Aorta (tissue), 5 donors: ENCODE measurements around the gene CFAP73. TPM values are rescaled to one million over a fixed set of nuclear protein-coding genes. Genes with fewer than 3 reads are reported as not detected.

Source experiments
- ATAC-seq: fragments of 200-7000 bp; cut with Tn5 transposase; one replicate; pipeline ENCODE4 v1.9.1; 2022; ENCODE audit warnings: moderate library complexity; ENCODE audit not compliant: low FRiP score
- DNase-seq, 2 donors: peaks; one replicate each; pipeline ENCODE4 v3.0.0-alpha.2; 2020
- H3K27ac ChIP-seq, 2 donors: one replicate each; pipeline ENCODE4 v1.5.1; 2013; ENCODE audit warnings: low read length in 2 of 2, mild to moderate bottlenecking in 2 of 2, moderate library complexity in 2 of 2, control low read depth in 1 of 2, inconsistent platforms in 1 of 2, low read depth in 1 of 2
- H3K27me3 ChIP-seq, 2 donors: one replicate each; pipeline ENCODE4 v1.6.1; 2013; ENCODE audit warnings: control low read depth in 1 of 2, low read length in 1 of 2, mild to moderate bottlenecking in 1 of 2, moderate library complexity in 1 of 2; ENCODE audit not compliant: insufficient read depth in 2 of 2, control insufficient read depth in 1 of 2
- H3K36me3 ChIP-seq, 2 donors: one replicate each; pipeline ENCODE4 v1.6.1; 2013; ENCODE audit warnings: control low read depth in 1 of 2, low read length in 1 of 2, mild to moderate bottlenecking in 1 of 2; ENCODE audit not compliant: insufficient read depth in 2 of 2, control insufficient read depth in 1 of 2
- H3K4me1 ChIP-seq, 2 donors: one replicate each; pipeline ENCODE4 v1.6.1; 2013; ENCODE audit warnings: low read length in 2 of 2, control low read depth in 1 of 2, mild to moderate bottlenecking in 1 of 2, moderate library complexity in 1 of 2; ENCODE audit not compliant: insufficient read depth in 2 of 2, control insufficient read depth in 1 of 2
- H3K4me3 ChIP-seq, 2 donors: one replicate each; pipeline ENCODE4 v1.5.1; 2013; ENCODE audit warnings: low read length in 2 of 2, control low read depth in 1 of 2, mild to moderate bottlenecking in 1 of 2
- H3K9me3 ChIP-seq: one replicate; pipeline ENCODE4 v1.6.1; 2013; ENCODE audit warnings: mild to moderate bottlenecking, low read length; ENCODE audit not compliant: control insufficient read depth
- WGBS, 2 donors: extraction: QIAGEN DNeasy Blood & Tissue Kit; methylation state at CpG; one replicate each; pipeline ENCODE4 v1.1.7; 2013; 5-methylcytosine and 5-hydroxymethylcytosine counted together
- intact Hi-C, 2 donors: fragments of 100-400 bp; cut with DNase I; formaldehyde crosslinking; loops; one replicate each; pipeline versions ENCODE4 v1.14.2 to v1.15.0; 2022
- polyA plus RNA-seq, 2 donors: library from polyadenylated mRNA; stranded (reverse); fragments of 200-250 nt; gene quantifications; one replicate each; pipeline ENCODE4 v1.2.3, GENCODE V29; 2013
- total RNA-seq, 2 donors: library from RNA; stranded (reverse); fragmentation: NEBNext Ultra II Directional; extraction: Animal tissue kit (Norgen Biotek cat#: 25700); gene quantifications; one replicate each; pipeline ENCODE4 v1.2.1, GENCODE V29; 2021
- donor health status: healthy with polysubstance abuse.
- donor health status: Bipolar disorder and iron deficiency.
- donor health status: DM: no; HTN: no; CAD: no.
- donor health status: DM: no; HTN: no; CAD: no.
- donor health status: DM: yes; HTN: yes; CAD: no.

Gene CFAP73
- total and polyA plus RNA-seq, 4 donors: 0.10 TPM; not detected in 3

- 38 to 40% methylated on average over 5 of the region's 5 CpGs for WGBS, 2 donors
- no peak overlapping the region for H3K4me3 ChIP-seq
- no peaks in the 10 kb centered on the region for H3K9me3 ChIP-seq
- no peaks in the 10 kb centered on the region for H3K27me3 ChIP-seq
- intact Hi-C loops: no loop called here
- H3K27ac ChIP-seq: no peak overlapping the region
- H3K4me1 ChIP-seq: no peaks in the 10 kb centered on the region
- ATAC-seq (no peak), DNase-seq (no peak)
- H3K36me3 ChIP-seq: no peaks in the 10 kb centered on the region
Measured at GRCh38 chr12:113144806-113145205, 4.7 kb upstream of the CFAP73 start.

- intact Hi-C loops: no loop called here
- Histone ChIP-seq H3K4me3 (no peak overlapping the region), H3K36me3 (no peaks in the 10 kb centered on the region), H3K27ac (no peak overlapping the region), H3K4me1 (no peaks in the 10 kb centered on the region), H3K27me3 (no peaks in the 10 kb centered on the region), H3K9me3 (no peaks in the 10 kb centered on the region)
- 76 to 77% methylated on average over 12 of the region's 12 CpGs for WGBS, 2 donors
- no peak for ATAC-seq
- DNase-seq: peak in 1 of 2 donors; percentile 16
Measured at GRCh38 chr12:113145720-113146551, 3.6 kb upstream of the CFAP73 start.

DNA sequence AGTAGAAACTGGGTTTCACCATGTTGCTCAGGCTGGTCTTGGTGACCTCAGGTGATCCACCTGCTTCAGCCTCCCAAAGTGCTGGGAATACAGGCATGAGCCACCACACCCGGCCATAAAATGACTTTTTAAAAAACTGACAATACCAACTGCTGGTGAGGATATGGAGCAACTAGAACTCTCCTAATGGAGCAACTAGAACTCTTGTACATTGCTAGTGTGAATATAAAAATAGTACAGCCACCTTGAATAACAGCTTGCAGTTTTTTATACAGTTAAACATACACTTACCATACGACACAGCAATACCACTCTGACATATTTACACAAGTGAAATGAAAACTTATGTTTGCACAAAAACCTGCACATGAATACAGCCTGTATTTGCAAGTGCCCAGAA lies 2.5 kb upstream of the CFAP73 start:
- no peaks in the 10 kb centered on the region for H3K27me3 ChIP-seq
- intact Hi-C loops: no loop called here
- no peak for DNase-seq

DNA sequence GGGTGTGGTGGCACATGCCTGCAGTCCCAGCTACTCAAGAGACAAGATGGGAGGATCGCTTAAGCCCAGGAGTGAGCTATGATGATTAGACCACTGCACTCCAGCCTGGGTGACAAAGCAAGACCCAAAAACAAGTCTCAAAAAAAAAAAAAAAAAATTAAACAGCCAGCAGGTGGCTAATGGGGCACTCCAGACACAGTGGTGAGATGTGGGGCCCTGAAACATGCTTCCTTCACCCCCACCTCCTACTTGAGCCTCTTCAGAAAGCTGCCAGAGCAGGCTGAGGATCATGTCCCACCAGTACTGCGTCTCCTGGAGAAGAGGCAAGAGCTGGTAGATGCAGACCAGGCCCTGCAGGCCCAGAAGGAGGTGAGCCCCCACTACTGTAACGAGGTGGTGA lies 2.1 kb downstream of the CFAP73 start:
- Histone ChIP-seq H3K4me3 (no peak overlapping the region), H3K9me3 (no peaks in the 10 kb centered on the region), H3K27ac (no peak overlapping the region), H3K27me3 (no peaks in the 10 kb centered on the region), H3K36me3 (no peaks in the 10 kb centered on the region), H3K4me1 (no peaks in the 10 kb centered on the region)
- ATAC-seq (no peak), DNase-seq (no peak)
- intact Hi-C loops: loop anchor here in 1 of 2 donors (5.0 kb wide), 1 partner anchor 99 kb away; no protein-coding TSS in a partner anchor
- WGBS, 2 donors: 92% methylated on average over 3 of the region's 3 CpGs

More for the DNA sequence above, 2.5 kb upstream of the CFAP73 start:
- no peak overlapping the region for H3K27ac ChIP-seq
- H3K4me3 ChIP-seq: no peak overlapping the region
- H3K9me3 ChIP-seq: no peaks in the 10 kb centered on the region
- no peaks in the 10 kb centered on the region for H3K36me3 ChIP-seq
- H3K4me1 ChIP-seq: no peaks in the 10 kb centered on the region
- ATAC-seq: no peak
- WGBS, 2 donors: 64 to 68% methylated on average over 2 of the region's 2 CpGs

GRCh38 chr12:113152196-113152834 lies 2.8 kb downstream of the CFAP73 start:
- Histone ChIP-seq H3K36me3 (no peaks in the 10 kb centered on the region), H3K27me3 (no peaks in the 10 kb centered on the region), H3K9me3 (no peaks in the 10 kb centered on the region), H3K4me3 (no peak overlapping the region), H3K4me1 (no peaks in the 10 kb centered on the region), H3K27ac (no peak overlapping the region)
- intact Hi-C loops: loop anchor here in 1 of 2 donors (5.0 kb wide), 1 partner anchor 100 kb away; no protein-coding TSS in a partner anchor
- DNase-seq (no peak), ATAC-seq (no peak)
- WGBS, 2 donors: 26 to 29% methylated on average over 9 of the region's 9 CpGs

DNA sequence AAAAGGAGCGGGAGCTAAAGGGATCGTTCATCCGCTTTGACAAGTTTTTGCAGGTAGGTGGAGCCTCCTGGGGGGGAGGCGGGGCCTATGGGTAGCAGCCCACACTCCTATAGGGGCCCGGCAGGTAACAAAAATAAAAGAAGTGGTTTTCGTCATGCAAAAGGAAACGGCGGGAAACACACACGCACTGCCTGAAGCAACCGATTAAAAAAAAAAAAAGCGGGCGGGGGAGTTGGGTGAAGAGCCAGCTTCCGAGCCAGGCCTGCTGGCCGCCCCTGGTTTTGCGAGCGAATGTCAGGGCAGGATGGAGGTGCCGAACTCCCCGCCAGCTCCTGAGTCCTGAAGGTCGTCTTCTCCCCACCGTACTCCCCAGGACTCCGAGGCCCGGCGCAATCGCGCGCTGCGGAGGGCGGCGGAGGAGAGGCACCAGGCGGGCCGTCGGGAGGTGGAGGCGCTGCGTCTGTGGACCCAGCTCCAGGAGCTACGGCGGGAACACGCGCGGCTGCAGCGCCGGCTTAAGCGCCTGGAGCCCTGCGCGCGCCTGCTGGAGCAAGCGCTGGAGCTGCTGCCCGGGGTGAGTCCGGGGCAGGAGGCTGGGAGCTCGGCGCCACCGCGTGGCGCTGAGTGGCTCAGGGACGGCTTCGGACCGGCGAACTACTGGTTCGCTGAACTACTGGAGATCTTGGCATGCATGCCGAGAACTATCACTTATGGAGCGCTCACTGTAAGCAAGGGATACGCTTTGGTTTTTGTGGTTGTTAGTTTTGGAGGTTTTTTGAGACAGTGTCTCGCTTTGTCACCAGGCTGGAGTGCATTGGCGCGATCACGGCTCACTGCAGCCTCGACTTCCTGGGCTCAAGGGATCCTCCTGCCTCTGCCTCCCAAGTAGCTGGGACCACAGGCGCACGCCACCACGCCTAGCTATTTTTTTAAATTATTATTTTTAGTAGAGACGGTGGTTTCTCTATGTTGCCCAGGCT lies 3.6 kb downstream of the CFAP73 start:
- Histone ChIP-seq H3K36me3 (no peaks in the 10 kb centered on the region), H3K27ac (no peak overlapping the region), H3K4me3 (peak overlapping the region in 1 of 2 donors; percentile 8), H3K9me3 (no peaks in the 10 kb centered on the region), H3K27me3 (no peaks in the 10 kb centered on the region), H3K4me1 (no peaks in the 10 kb centered on the region)
- intact Hi-C loops: loop anchor here in 1 of 2 donors (5.0 kb wide), 1 partner anchor 101 kb away; no protein-coding TSS in a partner anchor
- WGBS, 2 donors: 8% methylated on average over 62 to 70 of the region's 70 CpGs
- DNase-seq (peak; percentile 78 to 85), ATAC-seq (peak; percentile 84)

GRCh38 chr12:113154351-113154973 lies 4.9 kb downstream of the CFAP73 start:
- peaks cover 0 to 7% of the 10 kb centered on the region in 2 donors for H3K36me3 ChIP-seq
- ATAC-seq: no peak
- no peak overlapping the region for H3K4me3 ChIP-seq
- no peak for DNase-seq
- WGBS, 2 donors: 4 to 6% methylated on average over 42 to 51 of the region's 51 CpGs
- intact Hi-C loops: loop anchor here in 1 of 2 donors (5.0 kb wide), 1 partner anchor 102 kb away; no protein-coding TSS in a partner anchor
- H3K27ac ChIP-seq: no peak overlapping the region
- H3K27me3 ChIP-seq: no peaks in the 10 kb centered on the region
- no peaks in the 10 kb centered on the region for H3K9me3 ChIP-seq
- H3K4me1 ChIP-seq: no peaks in the 10 kb centered on the region

DNA sequence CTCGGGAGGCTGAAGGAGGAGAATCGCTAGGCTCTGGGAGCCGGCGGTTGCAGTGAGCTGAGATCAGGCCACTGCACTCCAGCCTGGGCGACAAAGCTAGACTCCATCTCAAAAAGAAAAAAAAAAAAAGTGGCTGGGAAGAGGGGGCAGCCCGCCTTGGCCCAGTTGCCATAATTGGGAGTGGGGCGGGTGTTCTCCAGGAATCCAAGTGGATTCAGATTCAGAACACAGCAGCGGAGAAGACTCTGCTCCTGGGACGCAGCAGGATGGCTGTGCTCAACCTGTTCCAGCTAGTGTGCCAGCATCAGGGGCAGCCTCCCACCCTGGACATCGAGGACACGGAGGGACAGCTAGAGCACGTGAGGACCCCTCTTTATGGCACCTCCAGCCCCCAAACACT lies 5.5 kb downstream of the CFAP73 start:
- Histone ChIP-seq H3K4me3 (no peak overlapping the region), H3K9me3 (no peaks in the 10 kb centered on the region), H3K36me3 (peaks cover 0 to 7% of the 10 kb centered on the region in 2 donors), H3K27me3 (no peaks in the 10 kb centered on the region), H3K27ac (no peak overlapping the region), H3K4me1 (no peaks in the 10 kb centered on the region)
- DNase-seq: no peak
- ATAC-seq: no peak
- 70 to 71% methylated on average over 12 of the region's 12 CpGs for whole genome bisulfite sequencing, 2 donors
- intact Hi-C loops: no loop called here
